Keratinocyte (primary cell): ENCODE results near the gene OR2AT4.

Experiments
- CTCF ChIP-seq, 3 experiments: IDR thresholded peaks in 1 of 3; conservative IDR thresholded peaks in 1 of 3; optimal IDR thresholded peaks in 1 of 3; 2 replicates in 2 of 3; 3 replicates in 1 of 3; pipeline versions ENCODE3 to v1.5.1; 2011; ENCODE audit warnings: low read length in 3 of 3, mild to moderate bottlenecking in 3 of 3, moderate library complexity in 2 of 3, control low read depth in 1 of 3, inconsistent platforms in 1 of 3; ENCODE audit not compliant: insufficient read depth in 2 of 3; ENCODE audit errors: extremely low read depth in 1 of 3
- EZH2 ChIP-seq: IDR thresholded peaks from one replicate; pipeline ENCODE4 v1.6.1; 2012; ENCODE audit warnings: inconsistent platforms, mild to moderate bottlenecking, low read length, moderate library complexity

- TF ChIP-seq CTCF (optimal IDR thresholded peaks at IDR 0.05 in 1 of 3, IDR thresholded peaks at IDR 0.05 in 1 of 3, conservative IDR thresholded peaks at IDR 0.05 in 1 of 3; ENCODE audit: extremely low read depth in 1 of 3, insufficient read depth in 2 of 3, low read length in 3 of 3): no peak
- no peak for TF ChIP-seq EZH2
Observed at GRCh38 chr11:75035256-75035655, 61.4 kb downstream of the OR2AT4 start.
